ENCODE data around the gene ITGB2.

- TF ChIP-seq CTCF (IDR thresholded peaks at IDR 0.05) = no peak
- no peak for TF ChIP-seq EZH2phosphoT487 (IDR thresholded peaks at IDR 0.05)
These were observed 6.5 kb upstream of the ITGB2 start for GRCh38 chr21:44927259-44927586.

Data from neural progenitor cell (in vitro differentiated cells).